Smooth muscle cell (in vitro differentiated cells): ENCODE results near the gene THSD8. TPM values are rescaled to one million over a fixed set of nuclear protein-coding genes. Genes with fewer than 3 reads are reported as not detected.
A peak's percentile ranks its signal among the peaks of the same experiment; 100 is the strongest.

Experiments used
- DNase-seq: peaks from one replicate; lab custom pipeline; 2025; ENCODE audit not compliant: unreplicated experiment; lab: John Stamatoyannopoulos, UW
- H2AFZ ChIP-seq: fragments of 200-600 bp; sonication (generic); 2 replicates; pipeline ENCODE4 v1.6.0; 2016; ENCODE audit warnings: antibody characterized with exemption, low read depth, mild to moderate bottlenecking
- H3F3A ChIP-seq: fragments of 200-600 bp; sonication (generic); 2 replicates; pipeline ENCODE4 v1.6.0; 2017; ENCODE audit warnings: antibody characterized with exemption, low read depth
- H3K27ac ChIP-seq: fragments of 200-600 bp; sonication (generic); 2 replicates; pipeline ENCODE4 v1.5.1; 2016; ENCODE audit warnings: low read depth, mild to moderate bottlenecking
- H3K27me3 ChIP-seq: fragments of 200-600 bp; sonication (generic); 2 replicates; pipeline ENCODE4 v1.6.1; 2016; ENCODE audit warnings: low read depth, mild to moderate bottlenecking
- H3K36me3 ChIP-seq: fragments of 200-600 bp; sonication (generic); 2 replicates; pipeline ENCODE4 v1.5.1; 2016; ENCODE audit warnings: low read depth
- H3K4me1 ChIP-seq: fragments of 200-600 bp; sonication (generic); 2 replicates; pipeline ENCODE4 v1.5.1; 2016; ENCODE audit warnings: low read depth
- H3K4me2 ChIP-seq: fragments of 200-600 bp; sonication (generic); 2 replicates; pipeline ENCODE4 v1.6.0; 2016; ENCODE audit warnings: mild to moderate bottlenecking
- H3K4me3 ChIP-seq: fragments of 200-600 bp; sonication (generic); 2 replicates; pipeline ENCODE4 v1.5.1; 2016; ENCODE audit warnings: mild to moderate bottlenecking
- H3K79me2 ChIP-seq: fragments of 200-600 bp; sonication (generic); 2 replicates; pipeline ENCODE4 v1.6.0; 2016; ENCODE audit warnings: low read depth, mild to moderate bottlenecking
- H3K9ac ChIP-seq: fragments of 200-600 bp; sonication (generic); 2 replicates; pipeline ENCODE4 v1.6.0; 2016; ENCODE audit warnings: low read depth
- H3K9me3 ChIP-seq: fragments of 200-600 bp; sonication (generic); replicated peaks from 2 replicates; pipeline ENCODE4 v1.5.1; 2016; ENCODE audit warnings: low read depth
- H4K20me1 ChIP-seq: fragments of 200-600 bp; sonication (generic); 2 replicates; pipeline ENCODE4 v1.6.0; 2016; ENCODE audit warnings: low read depth
- WGBS: methylation state at CpG from one replicate; pipeline ENCODE4 v1.1.7; 2016; ENCODE audit warnings: low lambda C conversion rate; 5-methylcytosine and 5-hydroxymethylcytosine counted together
- polyA plus RNA-seq: library from polyadenylated mRNA; unstranded; fragments of >200 nt; fragmentation: Nextera tagmentation; extraction: Ambion mirVana; gene quantifications from 2 replicates; pipeline ENCODE4 v1.2.1, GENCODE V29; 2016
- total RNA-seq: library from RNA; depleted of rRNA; stranded (reverse); fragments of >200 nt; gene quantifications from 2 replicates; pipeline ENCODE4 v1.2.3, GENCODE V29; 2014
- TF ChIP-seq, protein P1 (sequence below): fragments of 200-600 bp; sonication (generic); IDR thresholded peaks from 2 replicates; pipeline ENCODE4 v1.5.1; 2017; ENCODE audit warnings: borderline replicate concordance, mild to moderate bottlenecking, antibody characterized with exemption; ENCODE audit not compliant: insufficient read depth, poor library complexity, severe bottlenecking

Gene THSD8
- total RNA-seq: not detected in 2 replicates
- polyA plus RNA-seq: 8.0 and 10.1 TPM in 2 replicates

- TF ChIP-seq, protein P1, sequence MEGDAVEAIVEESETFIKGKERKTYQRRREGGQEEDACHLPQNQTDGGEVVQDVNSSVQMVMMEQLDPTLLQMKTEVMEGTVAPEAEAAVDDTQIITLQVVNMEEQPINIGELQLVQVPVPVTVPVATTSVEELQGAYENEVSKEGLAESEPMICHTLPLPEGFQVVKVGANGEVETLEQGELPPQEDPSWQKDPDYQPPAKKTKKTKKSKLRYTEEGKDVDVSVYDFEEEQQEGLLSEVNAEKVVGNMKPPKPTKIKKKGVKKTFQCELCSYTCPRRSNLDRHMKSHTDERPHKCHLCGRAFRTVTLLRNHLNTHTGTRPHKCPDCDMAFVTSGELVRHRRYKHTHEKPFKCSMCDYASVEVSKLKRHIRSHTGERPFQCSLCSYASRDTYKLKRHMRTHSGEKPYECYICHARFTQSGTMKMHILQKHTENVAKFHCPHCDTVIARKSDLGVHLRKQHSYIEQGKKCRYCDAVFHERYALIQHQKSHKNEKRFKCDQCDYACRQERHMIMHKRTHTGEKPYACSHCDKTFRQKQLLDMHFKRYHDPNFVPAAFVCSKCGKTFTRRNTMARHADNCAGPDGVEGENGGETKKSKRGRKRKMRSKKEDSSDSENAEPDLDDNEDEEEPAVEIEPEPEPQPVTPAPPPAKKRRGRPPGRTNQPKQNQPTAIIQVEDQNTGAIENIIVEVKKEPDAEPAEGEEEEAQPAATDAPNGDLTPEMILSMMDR: no peak
Measured at GRCh38 chr19:12801466-12802266, at the start of gene THSD8, which contains the start of gene PRDX2. Gene THSD8, plus strand, starts transcription at chr19:12802069. Its CDS starts 3 bp downstream, at chr19:12802072. Gene PRDX2, minus strand, starts transcription at chr19:12801800. Its CDS starts 539 bp downstream, at chr19:12801261.

DNA sequence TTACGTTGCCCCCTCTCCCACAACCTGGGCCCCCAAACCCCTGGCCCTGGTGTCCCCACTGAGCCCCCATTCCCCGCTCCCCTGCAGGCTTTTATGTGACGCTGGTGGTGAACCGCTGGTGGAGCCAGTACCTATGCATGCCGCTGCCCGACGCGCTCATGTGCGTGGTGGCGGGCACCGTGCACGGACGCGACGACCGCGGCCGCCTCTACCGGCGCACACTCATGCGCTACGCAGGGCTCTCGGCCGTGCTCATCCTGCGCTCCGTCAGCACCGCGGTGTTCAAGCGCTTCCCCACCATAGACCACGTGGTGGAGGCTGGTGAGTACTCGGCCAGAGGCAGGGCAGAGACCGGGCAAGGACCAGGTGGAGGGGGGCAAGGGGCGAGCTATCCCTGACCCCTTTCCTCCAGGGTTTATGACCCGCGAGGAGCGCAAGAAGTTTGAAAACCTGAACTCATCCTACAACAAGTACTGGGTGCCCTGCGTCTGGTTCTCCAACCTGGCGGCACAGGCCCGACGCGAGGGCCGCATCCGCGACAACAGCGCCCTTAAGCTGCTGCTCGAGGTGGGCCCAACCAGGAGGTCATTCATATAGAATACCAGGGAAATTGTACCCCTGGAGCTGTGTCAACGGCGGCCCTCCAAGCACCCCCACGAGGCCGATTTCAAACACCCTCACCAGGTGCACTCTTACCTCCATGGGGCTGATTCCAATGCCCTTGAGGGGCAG lies 47.2 kb upstream of the THSD8 start:
- Histone ChIP-seq H3K4me1 (peaks cover 4% of the 10 kb centered on the region), H3K27ac (no peak overlapping the region), H2AFZ (no peak overlapping the region), H3F3A (peaks cover 4% of the 10 kb centered on the region), H3K4me3 (no peak overlapping the region), H3K9me3 (no peaks in the 10 kb centered on the region), H4K20me1 (no peaks in the 10 kb centered on the region), H3K27me3 (peaks cover 40% of the 10 kb centered on the region), H3K4me2 (no peak overlapping the region), H3K9ac (no peak overlapping the region), H3K79me2 (no peaks in the 10 kb centered on the region), H3K36me3 (no peaks in the 10 kb centered on the region)
- 90% methylated on average over 38 of the region's 50 CpGs for WGBS
- no peak for DNase-seq
- TF ChIP-seq, protein P1: no peak

More at GRCh38 chr19:12801466-12802266, at the start of gene THSD8, which contains the start of gene PRDX2:
- H3K36me3 ChIP-seq: no peaks in the 10 kb centered on the region
- no peaks in the 10 kb centered on the region for H3K9me3 ChIP-seq
- H3F3A ChIP-seq: peaks cover 9% of the 10 kb centered on the region
- H3K4me3 ChIP-seq: peak within 1 kb of the TSS; percentile 88
- peak within 1 kb of the TSS; percentile 100 for H3K4me2 ChIP-seq
- peaks cover 6% of the 10 kb centered on the region for H4K20me1 ChIP-seq
- peaks cover 5% of the 10 kb centered on the region for H3K79me2 ChIP-seq
- 1% methylated on average over 78 of the region's 78 CpGs for whole genome bisulfite sequencing
- no peak within 1 kb of the TSS for H3K27ac ChIP-seq
- peak within 1 kb of the TSS; percentile 74 for H3K9ac ChIP-seq
- no peaks in the 10 kb centered on the region for H3K27me3 ChIP-seq
- H3K4me1 ChIP-seq: peaks cover 11% of the 10 kb centered on the region
- no peak for DNase-seq
- peak within 1 kb of the TSS; percentile 66 for H2AFZ ChIP-seq

DNA sequence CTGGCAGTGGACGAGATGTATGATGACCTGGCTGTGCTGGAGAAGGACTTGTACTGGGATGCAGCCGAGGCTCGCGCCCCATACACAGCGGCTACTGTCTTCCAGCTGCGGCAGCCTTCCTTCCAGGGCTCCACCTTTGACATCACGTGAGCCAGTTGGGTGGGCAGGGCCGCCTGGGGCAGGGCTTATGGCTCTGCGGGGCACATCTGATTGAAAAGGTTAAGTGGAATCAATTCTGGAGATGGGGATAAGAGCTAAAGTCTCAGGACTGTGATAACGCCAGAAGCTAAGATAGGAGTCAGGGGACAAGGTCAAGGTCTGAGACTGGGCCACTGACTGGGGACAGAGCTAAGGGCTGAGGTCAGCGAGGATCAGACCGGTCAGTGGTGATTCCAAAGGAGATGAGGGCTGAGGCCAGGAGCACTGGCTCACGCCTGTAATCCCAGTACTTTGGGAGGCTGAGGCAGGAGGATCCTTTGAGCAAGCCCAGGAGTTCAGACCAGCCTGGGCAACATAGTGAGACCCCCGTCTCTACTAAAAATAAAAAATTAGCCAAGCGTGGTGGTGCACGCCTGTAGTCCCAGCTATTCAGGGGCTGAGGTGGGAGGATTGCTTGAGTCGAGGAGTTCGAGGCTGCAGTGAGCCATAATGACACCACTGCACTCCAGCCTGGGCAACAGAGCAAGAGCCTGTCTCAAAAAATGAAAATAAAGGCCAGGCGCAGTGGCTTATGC lies 45.6 kb upstream of the THSD8 start:
- H3K9me3 ChIP-seq: no peaks in the 10 kb centered on the region
- H3K9ac ChIP-seq: no peak overlapping the region
- peaks cover 4% of the 10 kb centered on the region for H3F3A ChIP-seq
- DNase-seq: no peak
- H3K27ac ChIP-seq: no peak overlapping the region
- no peak overlapping the region for H3K4me2 ChIP-seq
- peaks cover 4% of the 10 kb centered on the region for H3K4me1 ChIP-seq
- H3K27me3 ChIP-seq: peaks cover 24% of the 10 kb centered on the region
- TF ChIP-seq, protein P1: no peak
- H2AFZ ChIP-seq: no peak overlapping the region
- WGBS: 90% methylated on average over 19 of the region's 19 CpGs
- no peak overlapping the region for H3K4me3 ChIP-seq
- no peaks in the 10 kb centered on the region for H3K36me3 ChIP-seq
- H3K79me2 ChIP-seq: no peaks in the 10 kb centered on the region
- no peaks in the 10 kb centered on the region for H4K20me1 ChIP-seq
